Stimulated activated CD4-positive, alpha-beta T cell treated with anti-CD3 and anti-CD28 coated beads, Interleukin-1b, Interleukin-23, amount 100 ng/mL, for 1 hour (primary cell): Measurements from ENCODE around the gene DMBT1.
"Not testable (repeated sequence)": the region's sequence is repeated elsewhere in the genome, so short reads cannot be mapped to it uniquely, and the experiment has no call there.

Experiments used
- DNase-seq, 2 donors: peaks; one replicate each; pipeline ENCODE4 v3.0.0-alpha.2; 2020; ENCODE audit warnings: low read depth in 2 of 2

Gene DMBT1

GRCh38 chr10:122586070-122586469 lies 25.5 kb downstream of the DMBT1 start:
- DNase-seq, result not testable (repeated sequence)

GRCh38 chr10:122587098-122587760 lies 26.7 kb downstream of the DMBT1 start:
- no peak for DNase-seq

- no peak for DNase-seq
These were observed 27.8 kb downstream of the DMBT1 start for GRCh38 chr10:122588381-122588780.

GRCh38 chr10:122590153-122590552 lies 29.6 kb downstream of the DMBT1 start:
- no peak for DNase-seq

- no peak for DNase-seq
These were observed 31.2 kb downstream of the DMBT1 start for GRCh38 chr10:122591736-122592135.

GRCh38 chr10:122592161-122592560 lies 31.6 kb downstream of the DMBT1 start:
- DNase-seq, result no peak

- no peak for DNase-seq
These were observed 57.1 kb downstream of the DMBT1 start for GRCh38 chr10:122617476-122618270.

GRCh38 chr10:122618461-122619165 lies 58.1 kb downstream of the DMBT1 start:
- no peak for DNase-seq

GRCh38 chr10:122620961-122621360 lies 60.4 kb downstream of the DMBT1 start:
- DNase-seq, result not testable (repeated sequence)

GRCh38 chr10:122624546-122624945 lies 64.0 kb downstream of the DMBT1 start:
- DNase-seq, result no peak

GRCh38 chr10:122630526-122630925 lies 70.0 kb downstream of the DMBT1 start:
- DNase-seq, result no peak

GRCh38 chr10:122632031-122632430 lies 71.5 kb downstream of the DMBT1 start:
- no peak for DNase-seq

- DNase-seq, result no peak
These were observed 72.0 kb downstream of the DMBT1 start for GRCh38 chr10:122632576-122632975.

- no peak for DNase-seq
These were observed 76.4 kb downstream of the DMBT1 start for GRCh38 chr10:122636953-122637352.

- DNase-seq, result no peak
These were observed 76.8 kb downstream of the DMBT1 start for GRCh38 chr10:122637376-122637775.

GRCh38 chr10:122638106-122638505 lies 77.6 kb downstream of the DMBT1 start:
- DNase-seq, result no peak

- DNase-seq, result no peak
These were observed 79.2 kb downstream of the DMBT1 start for GRCh38 chr10:122639801-122640200.

GRCh38 chr10:122640921-122641320 lies 80.4 kb downstream of the DMBT1 start:
- no peak for DNase-seq

GRCh38 chr10:122642726-122643605 lies 82.4 kb downstream of the DMBT1 start:
- DNase-seq, result no peak

GRCh38 chr10:122643931-122644534 lies 83.5 kb downstream of the DMBT1 start:
- no peak for DNase-seq
